WTC11 (cell line): ENCODE measurements around the gene METTL1. TPM values are rescaled to one million over a fixed set of nuclear protein-coding genes. Genes with fewer than 3 reads are reported as not detected.

ENCODE experiments used
- ATAC-seq: fragments of 200-7000 bp; cut with Tn5 transposase; 2 replicates; pipeline ENCODE4 v1.10.0; 2021; ENCODE audit warnings: mild to moderate bottlenecking, moderate library complexity
- CTCF ChIA-PET: fragments of 300-600 bp; sonication (Branson Sonifier 250); formaldehyde crosslinking; loops from one replicate; lab custom pipeline; 2021; ENCODE audit warnings: antibody characterized with exemption; lab: Charles Lee
- POLR2A ChIA-PET: fragments of 350-600 bp; sonication (Branson Sonifier 250); formaldehyde crosslinking; loops from one replicate; lab custom pipeline; 2021; ENCODE audit warnings: antibody characterized with exemption; lab: Charles Lee
- DNase-seq: peaks from one replicate; pipeline ENCODE4 v3.0.0; 2021; ENCODE audit warnings: low spot score
- H3K27ac Mint-ChIP-seq: 2 replicates; pipeline ENCODE4 v1.8.0; 2021; ENCODE audit warnings: mixed read lengths
- H3K27me3 Mint-ChIP-seq: 2 replicates; pipeline ENCODE4 v1.8.0; 2021; ENCODE audit warnings: low read depth, mild to moderate bottlenecking, moderate library complexity, mixed read lengths
- H3K36me3 Mint-ChIP-seq: 2 replicates; pipeline ENCODE4 v1.8.0; 2021; ENCODE audit warnings: mixed read lengths
- H3K4me1 Mint-ChIP-seq: 2 replicates; pipeline ENCODE4 v1.8.0; 2022; ENCODE audit warnings: mixed read lengths
- H3K4me3 Mint-ChIP-seq: 2 replicates; pipeline ENCODE4 v1.8.0; 2021; ENCODE audit warnings: mild to moderate bottlenecking, moderate library complexity, mixed read lengths
- H3K9me3 Mint-ChIP-seq: 2 replicates; pipeline ENCODE4 v1.8.0; 2021; ENCODE audit warnings: mixed read lengths
- CTCF ChIP-seq: fragments of 200-600 bp; IDR thresholded peaks from 2 replicates; pipeline ENCODE4 v1.8.0; 2022; ENCODE audit warnings: antibody characterized with exemption
- ERG ChIP-seq: fragments of 250-450 bp; sonication (Bioruptor Pico); IDR thresholded peaks from 2 replicates; pipeline ENCODE4 v1.8.0; 2021; ENCODE audit warnings: mild to moderate bottlenecking
- ETV6 ChIP-seq: sonication (generic); formaldehyde crosslinking; IDR thresholded peaks from 2 replicates; pipeline ENCODE4 v1.8.1; 2022; ENCODE audit warnings: mild to moderate bottlenecking, missing genetic modification reagents
- FOXK1 ChIP-seq: sonication (generic); formaldehyde crosslinking; IDR thresholded peaks from 2 replicates; pipeline ENCODE4 v1.8.0; 2022; ENCODE audit warnings: mild to moderate bottlenecking, moderate library complexity, missing genetic modification reagents
- GRHL2 ChIP-seq: fragments of 250-450 bp; sonication (Bioruptor Pico); IDR thresholded peaks from 2 replicates; pipeline ENCODE4 v1.8.0; 2022; ENCODE audit warnings: mild to moderate bottlenecking, moderate library complexity; ENCODE audit not compliant: insufficient replicate concordance, severe bottlenecking
- HMGXB4 ChIP-seq: sonication (generic); formaldehyde crosslinking; IDR thresholded peaks from 2 replicates; pipeline ENCODE4 v1.8.1; 2023; ENCODE audit warnings: mild to moderate bottlenecking, moderate library complexity, missing genetic modification reagents
- IRF1 ChIP-seq: sonication (generic); formaldehyde crosslinking; IDR thresholded peaks from 2 replicates; pipeline ENCODE4 v1.8.0; 2023; ENCODE audit warnings: missing genetic modification reagents
- JUN ChIP-seq: sonication (generic); formaldehyde crosslinking; IDR thresholded peaks from 2 replicates; pipeline ENCODE4 v1.8.0; 2023; ENCODE audit warnings: mild to moderate bottlenecking, missing genetic modification reagents
- MAX ChIP-seq: sonication (generic); formaldehyde crosslinking; IDR thresholded peaks from 2 replicates; pipeline ENCODE4 v1.8.0; 2022; ENCODE audit warnings: mild to moderate bottlenecking, missing genetic modification reagents
- MLX ChIP-seq: sonication (generic); formaldehyde crosslinking; IDR thresholded peaks from 2 replicates; pipeline ENCODE4 v1.8.1; 2023; ENCODE audit warnings: mild to moderate bottlenecking, missing genetic modification reagents, moderate library complexity
- NFE2L1 ChIP-seq: sonication (generic); formaldehyde crosslinking; IDR thresholded peaks from 2 replicates; pipeline ENCODE4 v1.8.1; 2023; ENCODE audit warnings: missing genetic modification reagents
- NFYB ChIP-seq: sonication (generic); formaldehyde crosslinking; conservative IDR thresholded peaks from 2 replicates; pipeline ENCODE4 v1.8.0; 2022; ENCODE audit warnings: low read depth, missing genetic modification reagents
- NR2C2 ChIP-seq: sonication (generic); formaldehyde crosslinking; IDR thresholded peaks from 2 replicates; pipeline ENCODE4 v1.8.0; 2022; ENCODE audit warnings: mild to moderate bottlenecking, missing genetic modification reagents
- OVOL2 ChIP-seq: fragments of 250-450 bp; sonication (Bioruptor Pico); IDR thresholded peaks from 2 replicates; pipeline ENCODE4 v1.9.0; 2021; ENCODE audit warnings: mild to moderate bottlenecking, borderline replicate concordance
- SOX15 ChIP-seq: fragments of 250-450 bp; sonication (Bioruptor Pico); IDR thresholded peaks from 2 replicates; pipeline ENCODE4 v1.9.0; 2021; ENCODE audit warnings: mild to moderate bottlenecking
- TCF7 ChIP-seq: sonication (generic); formaldehyde crosslinking; IDR thresholded peaks from 2 replicates; pipeline ENCODE4 v1.8.0; 2022; ENCODE audit warnings: mild to moderate bottlenecking, low read depth, missing genetic modification reagents, moderate library complexity
- TEAD4 ChIP-seq: sonication (generic); formaldehyde crosslinking; IDR thresholded peaks from 2 replicates; pipeline ENCODE4 v1.8.0; 2022; ENCODE audit warnings: mild to moderate bottlenecking, missing genetic modification reagents
- TP53 ChIP-seq: sonication (generic); formaldehyde crosslinking; IDR thresholded peaks from 2 replicates; pipeline ENCODE4 v1.8.1; 2023; ENCODE audit warnings: mild to moderate bottlenecking, missing genetic modification reagents
- USF2 ChIP-seq: sonication (generic); formaldehyde crosslinking; IDR thresholded peaks from 2 replicates; pipeline ENCODE4 v1.8.1; 2023; ENCODE audit warnings: mild to moderate bottlenecking, missing genetic modification reagents, moderate library complexity
- ZBTB21 ChIP-seq: sonication (generic); formaldehyde crosslinking; IDR thresholded peaks from 2 replicates; pipeline ENCODE4 v1.8.1; 2023; ENCODE audit warnings: mild to moderate bottlenecking, missing genetic modification reagents, borderline replicate concordance
- ZNF281 ChIP-seq: sonication (generic); formaldehyde crosslinking; IDR thresholded peaks from 2 replicates; pipeline ENCODE4 v1.8.0; 2023; ENCODE audit warnings: mild to moderate bottlenecking, missing genetic modification reagents
- ZNF423 ChIP-seq: fragments of 250-450 bp; sonication (Bioruptor Pico); IDR thresholded peaks from 2 replicates; pipeline ENCODE4 v2.1.2; 2022; ENCODE audit warnings: mild to moderate bottlenecking, moderate library complexity
- total RNA-seq: library from RNA; stranded (reverse); gene quantifications from 3 replicates; pipeline ENCODE4 v1.2.3, GENCODE V29; 2021

The METTL1 gene
- total RNA-seq, 1 experiment from 2014 or later: 25.5 TPM

GRCh38 chr12:57762463-57762862 lies 9.4 kb downstream of the METTL1 start:
- no peaks in the 10 kb centered on the region for H3K36me3 Mint-ChIP-seq
- no peak for TF ChIP-seq TCF7 (CRISPR knock-in tag)
- TF ChIP-seq NFYB (CRISPR knock-in tag): no peak
- no peak for TF ChIP-seq ETV6 (CRISPR knock-in tag)
- TF ChIP-seq NFE2L1 (CRISPR knock-in tag): no peak
- no peak for TF ChIP-seq USF2 (CRISPR knock-in tag)
- TF ChIP-seq CTCF: no peak
- no peak for TF ChIP-seq TP53 (CRISPR knock-in tag)
- TF ChIP-seq ZBTB21 (CRISPR knock-in tag): no peak
- TF ChIP-seq ZNF423 (CRISPR knock-in tag): no peak
- no peak for TF ChIP-seq HMGXB4 (CRISPR knock-in tag)
- TF ChIP-seq OVOL2 (CRISPR knock-in tag): no peak
- TF ChIP-seq SOX15 (CRISPR knock-in tag): no peak
- TF ChIP-seq MAX: no peak
- TF ChIP-seq ERG (CRISPR knock-in tag): no peak
- TF ChIP-seq, all 79 proteins: peak for 0
- Mint-ChIP-seq H3K4me3 (no peak overlapping the region), H3K4me1 (peaks cover 32% of the 10 kb centered on the region), H3K27ac (no peak overlapping the region), H3K27me3 (peaks cover 99% of the 10 kb centered on the region), H3K9me3 (no peaks in the 10 kb centered on the region)
- DNase-seq (no peak), ATAC-seq (no peak)
- POLR2A ChIA-PET: no interaction called here
- CTCF ChIA-PET: no interaction called here

- POLR2A ChIA-PET: no interaction called here
- peaks cover 99% of the 10 kb centered on the region for H3K27me3 Mint-ChIP-seq
Observed at GRCh38 chr12:57761391-57761998, 10.4 kb downstream of the METTL1 start.

More at GRCh38 chr12:57761391-57761998, 10.4 kb downstream of the METTL1 start:
- H3K4me3 Mint-ChIP-seq: no peak overlapping the region
- H3K27ac Mint-ChIP-seq: no peak overlapping the region
- ATAC-seq: no peak
- no peak for DNase-seq
- peaks cover 31% of the 10 kb centered on the region for H3K4me1 Mint-ChIP-seq
- CTCF ChIA-PET: no interaction called here
- TF ChIP-seq ERG (CRISPR knock-in tag) (no peak), MLX (no peak), ZNF281 (CRISPR knock-in tag) (no peak), JUN (CRISPR knock-in tag) (no peak), TEAD4 (CRISPR knock-in tag) (no peak), IRF1 (CRISPR knock-in tag) (no peak), NR2C2 (CRISPR knock-in tag) (no peak), GRHL2 (no peak), FOXK1 (no peak)
- no peaks in the 10 kb centered on the region for H3K9me3 Mint-ChIP-seq
- H3K36me3 Mint-ChIP-seq: no peaks in the 10 kb centered on the region
